HG03280 (cell line): ENCODE results near the gene HSPB1.
"Not testable (repeated sequence)": the region's sequence is repeated elsewhere in the genome, so short reads cannot be mapped to it uniquely, and the experiment has no call there.

Experiments used
- ATAC-seq: cut with Tn5 transposase; IDR thresholded peaks from one replicate; pipeline ENCODE4 v1.9.1; 2021; ENCODE audit warnings: mild to moderate bottlenecking, moderate library complexity; ENCODE audit not compliant: unreplicated experiment

HSPB1 gene

DNA sequence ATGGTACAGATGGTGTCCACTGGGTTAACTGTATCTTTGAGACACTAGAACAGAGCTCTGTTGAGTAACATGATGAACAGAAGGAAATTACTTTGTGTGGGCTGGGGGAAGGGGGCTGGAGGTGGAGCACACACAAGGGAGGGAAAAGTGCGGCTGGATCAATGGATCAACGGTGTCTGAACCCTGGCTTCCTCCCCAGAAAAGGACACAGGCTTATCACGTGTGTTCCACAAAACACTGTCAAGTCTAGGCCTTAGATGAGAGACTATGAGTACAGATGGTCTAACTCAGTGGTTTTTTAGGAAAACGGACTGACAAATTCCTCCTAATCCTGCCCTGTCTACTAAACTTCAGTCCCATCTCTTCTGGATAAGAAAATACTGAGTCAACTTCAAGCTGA lies 27.8 kb downstream of the HSPB1 start:
- no peak for ATAC-seq

- ATAC-seq = no peak
These were observed 28.2 kb downstream of the HSPB1 start for GRCh38 chr7:76330673-76331072.

- no peak for ATAC-seq
These were observed 29.6 kb downstream of the HSPB1 start for GRCh38 chr7:76332078-76332477.

DNA sequence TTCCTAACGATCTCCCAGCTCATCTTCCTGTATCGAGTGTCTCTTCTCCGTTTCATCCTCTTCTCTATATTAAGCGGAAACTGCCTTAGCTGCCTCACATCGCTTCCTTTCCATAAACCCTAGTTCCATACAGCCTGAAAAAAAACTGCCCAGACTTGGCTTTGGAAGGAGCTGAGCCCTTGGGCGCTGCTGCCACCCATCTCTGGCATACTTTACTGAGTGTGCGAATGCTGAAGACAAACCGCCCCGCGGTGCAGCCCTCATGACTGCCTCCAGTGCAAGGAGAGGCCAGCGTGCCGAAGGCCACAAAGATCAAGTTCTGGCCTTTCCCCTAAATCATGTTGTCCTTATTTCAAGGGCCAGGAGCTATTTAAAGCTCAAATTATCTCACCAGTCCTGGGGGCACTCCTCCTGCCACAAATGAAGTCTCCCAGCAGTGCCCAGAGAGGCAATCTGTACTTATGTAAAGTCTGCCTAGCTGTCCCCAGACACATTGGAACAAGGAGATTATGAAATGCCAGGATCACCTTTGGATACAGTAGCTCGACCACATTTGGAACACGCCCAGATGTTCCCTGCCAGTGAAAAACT lies 31.1 kb downstream of the HSPB1 start:
- no peak for ATAC-seq

- no peak for ATAC-seq
These were observed 32.0 kb downstream of the HSPB1 start for GRCh38 chr7:76334320-76334967.

DNA sequence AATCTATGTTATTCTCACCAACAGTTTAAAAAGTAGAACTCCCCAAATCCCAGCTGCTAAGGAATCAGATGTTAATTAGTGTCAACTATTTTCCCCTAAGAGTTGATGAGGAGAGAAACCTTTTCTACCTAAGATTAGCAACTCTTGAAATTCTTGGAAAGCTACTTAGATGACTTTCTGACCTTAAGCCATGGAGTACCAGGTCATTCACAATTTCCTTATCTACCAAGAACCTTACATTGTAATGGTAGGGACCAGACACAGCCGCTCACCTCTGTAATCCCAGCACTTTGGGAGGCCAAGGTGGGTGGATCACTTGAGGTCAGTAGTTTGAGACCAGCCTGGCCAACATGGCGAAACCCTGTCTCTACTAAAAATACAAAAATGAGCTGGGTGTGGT lies 32.9 kb downstream of the HSPB1 start:
- ATAC-seq = not testable (repeated sequence)

DNA sequence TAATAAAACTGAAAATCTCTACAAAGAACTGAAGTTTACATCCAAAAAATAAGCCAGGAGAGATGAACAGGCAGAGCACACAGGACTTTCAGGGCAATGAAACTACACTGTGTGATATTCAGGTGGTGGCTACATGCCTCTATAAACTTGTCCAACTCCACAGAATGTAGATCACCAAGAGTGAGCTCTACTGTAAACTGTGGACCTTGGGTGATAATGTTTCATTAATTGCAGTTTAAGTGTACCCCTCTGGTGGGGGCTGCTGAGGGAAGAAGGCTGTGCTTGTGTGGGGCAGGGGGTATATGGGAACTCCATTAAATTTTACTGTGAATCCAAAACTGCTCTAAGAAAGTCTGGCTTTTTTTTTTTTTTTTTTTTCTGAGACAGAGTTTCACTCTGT lies 33.6 kb downstream of the HSPB1 start:
- ATAC-seq = no peak

DNA sequence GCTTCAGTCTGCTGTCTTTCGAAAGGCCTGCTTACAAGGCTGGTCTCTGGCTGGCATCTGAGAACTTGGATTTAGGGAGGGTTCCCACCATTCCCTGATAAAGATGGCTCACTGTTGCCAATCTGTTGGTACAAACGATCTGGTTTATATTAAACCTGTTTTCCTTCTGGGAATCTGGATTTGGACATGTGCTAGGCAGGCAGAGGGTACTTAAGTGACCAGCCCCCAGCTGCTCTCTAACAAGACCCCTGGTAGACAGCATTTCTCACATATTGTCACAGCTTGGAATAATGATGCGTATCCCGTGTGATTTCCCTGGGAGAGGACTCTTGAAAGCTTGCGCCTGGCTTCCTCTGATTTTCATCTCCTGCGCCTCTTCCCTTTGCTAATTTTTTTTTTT lies 34.7 kb downstream of the HSPB1 start:
- no peak for ATAC-seq

- ATAC-seq = no peak
These were observed 36.0 kb downstream of the HSPB1 start for GRCh38 chr7:76338298-76339084.

- ATAC-seq = no peak
These were observed 38.2 kb downstream of the HSPB1 start for GRCh38 chr7:76340617-76341131.

- ATAC-seq = no peak
These were observed 39.7 kb downstream of the HSPB1 start for GRCh38 chr7:76342222-76342621.

- no peak for ATAC-seq
These were observed 40.9 kb downstream of the HSPB1 start for GRCh38 chr7:76343294-76343930.

- no peak for ATAC-seq
These were observed 41.5 kb downstream of the HSPB1 start for GRCh38 chr7:76343931-76344321.

DNA sequence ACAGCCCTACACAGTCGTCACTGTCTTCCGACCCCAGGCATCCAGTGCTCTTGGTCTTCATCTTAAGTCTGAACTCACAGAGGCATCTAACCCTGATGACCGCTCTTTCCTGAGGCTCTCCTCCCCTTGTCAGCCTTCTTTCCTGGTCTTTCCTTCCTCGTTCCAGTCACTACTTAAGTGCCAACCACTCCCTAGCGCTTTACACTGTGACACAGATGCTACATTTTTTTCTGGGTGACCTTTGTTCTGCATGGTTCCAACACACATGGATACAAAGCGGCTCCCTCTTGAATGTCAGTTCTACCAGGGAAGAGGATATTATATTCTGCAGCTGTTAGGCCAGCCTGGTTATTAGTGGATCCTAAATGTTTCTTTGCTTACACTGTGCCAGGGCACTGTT lies 43.6 kb downstream of the HSPB1 start:
- ATAC-seq = no peak

DNA sequence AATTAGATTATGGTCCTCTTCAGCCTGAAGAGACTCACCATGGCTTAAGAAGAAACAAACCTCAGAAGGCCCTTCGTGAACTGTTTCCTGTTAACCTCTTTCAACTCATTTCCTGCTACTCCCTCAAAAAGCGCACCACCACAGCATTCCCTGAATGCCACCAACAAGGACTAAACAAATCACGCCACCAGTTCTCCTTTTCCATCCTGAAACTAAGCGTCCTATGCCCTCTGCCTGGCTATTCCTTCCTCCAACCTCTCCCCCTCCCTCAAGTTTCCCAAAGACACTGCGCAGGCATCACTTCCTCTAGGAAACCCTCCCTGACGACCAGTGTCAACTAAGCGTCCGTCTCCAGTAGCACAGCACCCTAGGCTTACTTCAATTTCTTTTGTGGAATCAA lies 44.3 kb downstream of the HSPB1 start:
- no peak for ATAC-seq

DNA sequence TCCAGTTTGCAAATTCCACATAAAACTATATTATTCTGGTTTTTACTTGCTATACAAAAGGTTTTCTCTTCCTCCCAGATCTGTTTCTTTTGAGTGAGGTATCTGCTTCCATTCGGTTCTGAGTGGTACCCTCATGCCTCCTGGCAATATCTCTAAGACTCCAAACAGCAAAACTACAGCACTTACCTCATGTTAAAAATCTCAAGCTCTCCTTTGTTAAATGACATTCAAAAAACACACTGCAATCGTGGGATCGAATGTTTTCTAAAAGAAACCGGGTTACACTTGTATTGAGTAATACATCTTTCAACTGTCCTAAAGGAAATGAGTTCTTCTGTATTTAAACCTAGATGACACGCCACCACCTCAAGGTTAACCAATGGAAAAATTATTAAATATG lies 45.2 kb downstream of the HSPB1 start:
- no peak for ATAC-seq

GRCh38 chr7:76349313-76349885 lies 46.9 kb downstream of the HSPB1 start:
- no peak for ATAC-seq

GRCh38 chr7:76351372-76351771 lies 48.9 kb downstream of the HSPB1 start:
- ATAC-seq = no peak

DNA sequence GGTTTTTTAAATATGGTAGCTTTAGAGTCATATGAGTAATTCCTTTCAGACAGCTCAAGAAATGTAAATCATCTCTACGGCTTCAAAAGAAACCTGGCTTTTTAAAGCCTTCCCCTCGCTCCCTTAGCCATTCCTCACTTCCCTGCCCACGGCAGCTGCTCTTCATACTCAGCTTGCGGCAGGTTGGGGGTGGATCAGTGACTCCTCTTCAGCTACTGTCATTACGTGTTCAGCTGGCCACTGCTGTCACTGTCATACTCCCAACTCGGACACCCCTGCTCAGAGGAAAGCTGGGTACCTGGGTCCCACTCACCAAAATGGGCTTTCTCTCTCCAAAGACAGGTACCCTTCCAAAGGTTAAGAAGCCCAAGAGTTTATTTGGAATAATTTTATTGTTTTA lies 49.7 kb downstream of the HSPB1 start:
- no peak for ATAC-seq

DNA sequence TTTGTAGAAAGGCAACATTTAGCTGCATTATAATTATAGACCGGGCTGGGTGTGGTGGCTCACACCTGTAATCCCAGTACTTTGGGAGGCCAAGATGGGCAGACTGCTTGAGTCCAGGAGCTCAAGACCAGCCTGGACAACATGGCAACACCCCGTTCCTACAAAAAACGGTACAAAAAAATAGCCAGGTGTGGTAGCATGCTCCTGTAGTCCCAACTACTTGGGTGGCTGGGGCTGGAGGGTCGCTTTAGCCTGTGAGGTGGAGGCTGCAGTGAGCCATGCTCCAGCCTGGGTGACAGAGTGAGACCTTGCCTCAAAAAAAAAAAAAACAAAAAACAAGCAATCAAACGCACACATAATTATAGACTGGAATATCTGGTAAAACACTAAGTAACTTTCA lies 51.3 kb downstream of the HSPB1 start:
- no peak for ATAC-seq
